ENCODE data around the gene FBF1.

GRCh38 chr17:75927286-75927922 is 13.4 kb downstream of the FBF1 start:
- TF ChIP-seq, protein P1, sequence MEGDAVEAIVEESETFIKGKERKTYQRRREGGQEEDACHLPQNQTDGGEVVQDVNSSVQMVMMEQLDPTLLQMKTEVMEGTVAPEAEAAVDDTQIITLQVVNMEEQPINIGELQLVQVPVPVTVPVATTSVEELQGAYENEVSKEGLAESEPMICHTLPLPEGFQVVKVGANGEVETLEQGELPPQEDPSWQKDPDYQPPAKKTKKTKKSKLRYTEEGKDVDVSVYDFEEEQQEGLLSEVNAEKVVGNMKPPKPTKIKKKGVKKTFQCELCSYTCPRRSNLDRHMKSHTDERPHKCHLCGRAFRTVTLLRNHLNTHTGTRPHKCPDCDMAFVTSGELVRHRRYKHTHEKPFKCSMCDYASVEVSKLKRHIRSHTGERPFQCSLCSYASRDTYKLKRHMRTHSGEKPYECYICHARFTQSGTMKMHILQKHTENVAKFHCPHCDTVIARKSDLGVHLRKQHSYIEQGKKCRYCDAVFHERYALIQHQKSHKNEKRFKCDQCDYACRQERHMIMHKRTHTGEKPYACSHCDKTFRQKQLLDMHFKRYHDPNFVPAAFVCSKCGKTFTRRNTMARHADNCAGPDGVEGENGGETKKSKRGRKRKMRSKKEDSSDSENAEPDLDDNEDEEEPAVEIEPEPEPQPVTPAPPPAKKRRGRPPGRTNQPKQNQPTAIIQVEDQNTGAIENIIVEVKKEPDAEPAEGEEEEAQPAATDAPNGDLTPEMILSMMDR (IDR thresholded peaks at IDR 0.05; ENCODE audit: low read depth, low read length) = peak; percentile 37
- TF ChIP-seq EZH2phosphoT487 (IDR thresholded peaks at IDR 0.05; ENCODE audit: low read depth) = no peak

All from OCI-LY3 (cell line).